Right atrium auricular region (tissue), 2 donors: Measurements from ENCODE around the gene SUGCT. TPM values are rescaled to one million over a fixed set of nuclear protein-coding genes. Genes with fewer than 3 reads are reported as not detected.

Experiments
- DNase-seq: peaks from one replicate; pipeline ENCODE4 v3.0.0-alpha.2; 2019; ENCODE audit warnings: low spot score
- H3K27ac ChIP-seq, 2 donors: fragments of 200-600 bp; sonication (generic); 1 replicate in 1 of 2; 2 replicates in 1 of 2; pipeline ENCODE4 v1.5.1; 2016 to 2019
- H3K27me3 ChIP-seq, 2 donors: fragments of 200-600 bp; sonication (generic); one replicate each; pipeline versions ENCODE4 v1.5.1 to v1.6.0; 2017 to 2019
- H3K36me3 ChIP-seq: fragments of 200-600 bp; sonication (generic); one replicate; pipeline ENCODE4 v1.5.1; 2016
- H3K4me1 ChIP-seq, 2 donors: fragments of 200-600 bp; sonication (generic); one replicate each; pipeline versions ENCODE4 v1.5.1 to v1.6.0; 2017 to 2019
- H3K4me3 ChIP-seq, 2 donors: fragments of 200-600 bp; sonication (generic); 1 replicate in 1 of 2; 2 replicates in 1 of 2; pipeline ENCODE4 v1.5.1; 2017 to 2019; ENCODE audit warnings: mild to moderate bottlenecking in 1 of 2, moderate library complexity in 1 of 2
- H3K9me3 ChIP-seq, 2 donors: fragments of 200-600 bp; sonication (generic); one replicate each; pipeline ENCODE4 v1.5.1; 2019
- total RNA-seq, 2 donors: library from RNA; depleted of rRNA; stranded (reverse); fragments of >200 nt; gene quantifications; one replicate each; pipeline ENCODE4 v1.1.0, GENCODE V29; 2016
- TF ChIP-seq, protein P1 (sequence below), 2 donors: fragments of 200-600 bp; sonication (generic); IDR thresholded peaks; one replicate each; pipeline ENCODE4 v1.5.1; 2019; ENCODE audit warnings: antibody characterized with exemption in 2 of 2

The SUGCT gene
- total RNA-seq, 2 donors from 2014 or later, result 2.6 to 5.4 TPM

DNA sequence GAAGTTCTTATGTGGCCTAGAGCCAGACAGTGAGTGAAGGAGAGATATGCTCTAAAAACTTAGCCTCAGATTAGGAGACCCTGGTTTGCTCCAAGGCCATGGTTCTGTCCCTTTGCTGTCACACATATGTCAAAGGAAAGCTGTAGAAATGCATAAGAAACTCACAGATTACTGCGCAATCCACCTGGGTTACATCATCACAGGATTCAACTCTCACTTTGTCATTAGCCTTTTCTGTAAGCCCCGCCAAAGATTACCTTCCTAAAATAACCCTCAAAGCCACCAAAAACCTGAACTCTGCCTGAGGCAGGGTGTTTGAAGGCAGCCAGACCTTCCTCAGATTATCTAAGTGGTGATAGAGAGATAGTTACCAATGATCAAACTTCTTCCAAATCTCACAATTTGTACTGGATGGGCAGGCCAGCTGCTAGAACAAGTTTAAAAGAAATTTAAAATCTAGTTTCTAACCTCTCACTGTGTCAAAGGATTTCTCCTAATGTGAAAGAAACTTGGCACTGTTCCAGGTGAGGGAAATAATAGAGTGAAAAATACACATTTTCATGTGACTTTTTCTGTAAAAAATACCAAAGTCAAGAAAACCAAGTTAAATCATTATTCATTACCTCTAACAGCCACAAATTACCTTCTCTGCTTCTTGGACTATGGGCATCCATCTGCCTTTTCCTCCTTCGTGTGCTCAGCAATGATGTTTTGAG lies 567.2 kb downstream of the SUGCT start:
- Histone ChIP-seq H3K4me3 (no peak overlapping the region), H3K27ac (no peak overlapping the region), H3K27me3 (no peaks in the 10 kb centered on the region), H3K36me3 (no peaks in the 10 kb centered on the region), H3K9me3 (no peaks in the 10 kb centered on the region), H3K4me1 (no peaks in the 10 kb centered on the region)
- no peak for DNase-seq
- TF ChIP-seq, protein P1, sequence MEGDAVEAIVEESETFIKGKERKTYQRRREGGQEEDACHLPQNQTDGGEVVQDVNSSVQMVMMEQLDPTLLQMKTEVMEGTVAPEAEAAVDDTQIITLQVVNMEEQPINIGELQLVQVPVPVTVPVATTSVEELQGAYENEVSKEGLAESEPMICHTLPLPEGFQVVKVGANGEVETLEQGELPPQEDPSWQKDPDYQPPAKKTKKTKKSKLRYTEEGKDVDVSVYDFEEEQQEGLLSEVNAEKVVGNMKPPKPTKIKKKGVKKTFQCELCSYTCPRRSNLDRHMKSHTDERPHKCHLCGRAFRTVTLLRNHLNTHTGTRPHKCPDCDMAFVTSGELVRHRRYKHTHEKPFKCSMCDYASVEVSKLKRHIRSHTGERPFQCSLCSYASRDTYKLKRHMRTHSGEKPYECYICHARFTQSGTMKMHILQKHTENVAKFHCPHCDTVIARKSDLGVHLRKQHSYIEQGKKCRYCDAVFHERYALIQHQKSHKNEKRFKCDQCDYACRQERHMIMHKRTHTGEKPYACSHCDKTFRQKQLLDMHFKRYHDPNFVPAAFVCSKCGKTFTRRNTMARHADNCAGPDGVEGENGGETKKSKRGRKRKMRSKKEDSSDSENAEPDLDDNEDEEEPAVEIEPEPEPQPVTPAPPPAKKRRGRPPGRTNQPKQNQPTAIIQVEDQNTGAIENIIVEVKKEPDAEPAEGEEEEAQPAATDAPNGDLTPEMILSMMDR (IDR thresholded peaks at IDR 0.05), result no peak

- Histone ChIP-seq H3K36me3 (no peaks in the 10 kb centered on the region), H3K27ac (no peak overlapping the region), H3K4me3 (no peak overlapping the region), H3K9me3 (no peaks in the 10 kb centered on the region), H3K4me1 (no peaks in the 10 kb centered on the region), H3K27me3 (no peaks in the 10 kb centered on the region)
- TF ChIP-seq, protein P1 (IDR thresholded peaks at IDR 0.05), result no peak
- DNase-seq, result no peak
Measured at GRCh38 chr7:40704172-40704571, 569.4 kb downstream of the SUGCT start.

GRCh38 chr7:40706829-40707228 lies 572.0 kb downstream of the SUGCT start:
- Histone ChIP-seq H3K36me3 (no peaks in the 10 kb centered on the region), H3K27me3 (no peaks in the 10 kb centered on the region), H3K4me3 (no peak overlapping the region), H3K27ac (no peak overlapping the region), H3K9me3 (no peaks in the 10 kb centered on the region), H3K4me1 (no peaks in the 10 kb centered on the region)
- no peak for DNase-seq
- TF ChIP-seq, protein P1 (IDR thresholded peaks at IDR 0.05), result no peak

DNA sequence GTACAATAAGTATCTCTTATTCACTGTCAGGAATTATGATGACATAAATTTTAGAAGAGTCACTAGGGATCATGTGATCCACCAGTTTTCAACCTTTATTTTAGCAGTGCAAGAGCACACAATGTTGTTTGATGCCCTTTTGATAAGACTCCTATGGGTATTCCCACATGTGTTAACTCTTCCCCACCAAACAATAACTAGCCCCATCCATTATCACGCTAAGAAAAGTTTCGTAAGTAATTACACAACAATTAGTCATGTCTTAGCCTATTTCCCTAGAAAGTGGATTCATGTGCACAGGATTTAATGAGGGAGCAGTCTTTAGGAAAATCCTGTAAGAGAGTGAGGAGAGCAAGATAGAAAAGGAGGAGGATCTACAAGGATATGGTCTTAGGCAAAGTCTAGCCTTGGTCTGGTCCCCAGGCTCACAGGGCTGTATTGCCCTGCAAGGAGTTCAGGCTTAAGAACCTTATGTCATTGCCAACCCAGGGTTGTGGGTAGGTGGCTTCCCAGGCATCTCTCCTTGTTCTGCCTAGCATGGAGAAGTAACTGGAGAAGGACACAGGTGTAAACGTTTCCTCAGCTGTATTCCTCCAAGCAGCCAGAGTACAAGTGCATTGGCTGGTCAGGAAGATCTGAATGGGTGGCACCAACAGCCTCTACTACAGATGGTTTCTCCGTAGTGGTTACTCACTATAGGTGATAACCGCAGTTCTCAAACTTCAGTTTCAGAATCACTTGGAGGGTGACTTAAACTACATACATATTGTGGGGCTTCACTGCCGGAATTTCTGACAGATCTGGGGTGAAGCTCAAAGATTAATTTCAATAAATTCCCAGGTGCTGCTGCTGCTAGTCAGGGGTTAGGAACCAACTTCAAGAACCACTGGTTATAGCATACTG lies 574.5 kb downstream of the SUGCT start:
- DNase-seq, result no peak
- TF ChIP-seq, protein P1 (IDR thresholded peaks at IDR 0.05), result no peak
- H3K4me3 ChIP-seq, result no peak overlapping the region
- H3K27me3 ChIP-seq, result no peaks in the 10 kb centered on the region
- H3K27ac ChIP-seq, result no peak overlapping the region
- no peaks in the 10 kb centered on the region for H3K36me3 ChIP-seq
- no peaks in the 10 kb centered on the region for H3K9me3 ChIP-seq
- no peaks in the 10 kb centered on the region for H3K4me1 ChIP-seq

DNA sequence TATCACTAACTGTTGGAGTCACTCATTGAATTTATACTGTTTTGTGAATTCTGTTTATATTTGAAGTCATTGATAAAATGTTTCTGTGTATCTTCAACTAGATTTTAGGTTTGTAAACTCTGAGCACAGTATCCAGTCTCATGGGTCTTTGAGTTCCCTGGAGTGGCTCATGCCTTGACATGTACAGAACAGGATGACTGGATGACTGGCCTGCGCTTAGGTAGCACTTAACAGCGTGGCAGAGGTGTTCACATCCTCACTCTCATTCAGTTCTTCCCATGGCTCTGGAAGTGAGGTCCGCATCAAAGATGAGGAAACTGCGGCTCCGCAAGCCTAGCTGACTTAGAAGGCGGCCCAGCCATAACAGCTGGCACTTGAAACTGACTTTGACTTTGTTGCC lies 576.9 kb downstream of the SUGCT start:
- Histone ChIP-seq H3K27ac (no peak overlapping the region), H3K4me3 (no peak overlapping the region), H3K9me3 (no peaks in the 10 kb centered on the region), H3K36me3 (no peaks in the 10 kb centered on the region), H3K27me3 (no peaks in the 10 kb centered on the region), H3K4me1 (peaks cover 0 to 13% of the 10 kb centered on the region in 2 donors)
- TF ChIP-seq, protein P1 (IDR thresholded peaks at IDR 0.05), result no peak
- DNase-seq, result no peak
